GM21423 (cell line): ENCODE measurements around the gene ANKRD65.
"Not testable (repeated sequence)": the region's sequence is repeated elsewhere in the genome, so short reads cannot be mapped to it uniquely, and the experiment has no call there.

Experiments used
- ATAC-seq: cut with Tn5 transposase; IDR thresholded peaks from one replicate; pipeline ENCODE4 v1.9.1; 2021; ENCODE audit warnings: mild to moderate bottlenecking, moderate library complexity; ENCODE audit not compliant: unreplicated experiment

The ANKRD65 gene

DNA sequence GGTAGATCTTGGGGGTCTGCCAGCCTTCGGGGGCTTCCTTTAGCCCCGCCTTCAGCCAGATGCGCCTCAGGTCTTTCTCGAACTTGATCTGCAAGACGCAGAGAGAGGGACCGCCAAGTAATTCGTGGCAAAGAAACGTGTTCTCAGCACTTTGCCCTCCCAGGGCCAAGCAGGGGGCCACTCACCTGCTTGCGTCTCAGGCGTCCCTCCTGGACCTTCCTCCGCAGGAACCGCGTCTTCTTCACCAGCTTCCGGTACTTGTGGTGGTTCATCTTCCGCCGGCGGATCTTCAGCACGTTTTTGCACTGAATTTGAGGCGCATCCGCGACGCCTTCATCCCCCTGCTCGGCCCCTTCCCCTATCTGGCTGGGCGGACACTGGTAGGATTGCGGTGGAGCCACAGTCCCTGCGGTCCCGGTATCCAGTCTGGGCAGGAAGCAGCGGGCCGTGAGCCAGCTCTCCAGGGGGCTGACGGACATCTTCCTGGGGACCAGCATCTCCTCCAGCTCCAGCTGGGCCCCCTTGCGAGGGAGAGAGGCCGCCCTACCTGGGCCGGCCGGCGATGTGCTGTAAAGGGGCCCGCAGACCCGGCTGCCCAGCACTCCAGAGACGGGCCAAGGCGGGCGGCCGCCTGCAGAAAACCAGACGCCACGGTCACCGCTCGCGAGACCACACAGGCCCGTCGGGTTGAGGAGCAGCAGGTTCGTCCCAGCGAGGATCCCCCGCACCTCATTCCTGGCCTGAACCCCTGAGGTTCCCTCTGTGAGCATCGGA is 47.1 kb downstream of the ANKRD65 start:
- ATAC-seq, result no peak

GRCh38 chr1:1373051-1373814 is 47.8 kb downstream of the ANKRD65 start:
- ATAC-seq, result no peak

GRCh38 chr1:1371746-1372711 is 49.0 kb downstream of the ANKRD65 start:
- ATAC-seq, result no peak

DNA sequence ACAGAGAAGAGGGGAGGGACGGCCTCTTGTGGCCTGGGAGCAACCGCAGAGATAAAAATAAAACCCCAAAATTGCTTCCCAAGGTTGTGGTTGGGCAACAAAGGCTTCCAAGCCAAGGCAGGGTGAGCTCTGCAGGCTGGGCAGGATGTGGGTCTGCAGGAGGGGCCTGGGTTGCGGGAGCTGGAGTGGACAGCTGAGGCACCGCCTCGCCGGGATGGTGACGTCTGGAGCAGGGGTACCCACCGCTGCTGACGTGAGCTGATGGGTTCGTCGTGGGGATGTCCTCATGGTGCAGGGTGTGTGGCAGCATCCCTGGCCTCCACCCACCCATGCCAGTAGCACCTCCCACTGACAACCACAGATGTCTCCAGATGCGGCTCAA is 49.7 kb downstream of the ANKRD65 start:
- ATAC-seq, result no peak

GRCh38 chr1:1370771-1371300 is 50.2 kb downstream of the ANKRD65 start:
- no peak for ATAC-seq

DNA sequence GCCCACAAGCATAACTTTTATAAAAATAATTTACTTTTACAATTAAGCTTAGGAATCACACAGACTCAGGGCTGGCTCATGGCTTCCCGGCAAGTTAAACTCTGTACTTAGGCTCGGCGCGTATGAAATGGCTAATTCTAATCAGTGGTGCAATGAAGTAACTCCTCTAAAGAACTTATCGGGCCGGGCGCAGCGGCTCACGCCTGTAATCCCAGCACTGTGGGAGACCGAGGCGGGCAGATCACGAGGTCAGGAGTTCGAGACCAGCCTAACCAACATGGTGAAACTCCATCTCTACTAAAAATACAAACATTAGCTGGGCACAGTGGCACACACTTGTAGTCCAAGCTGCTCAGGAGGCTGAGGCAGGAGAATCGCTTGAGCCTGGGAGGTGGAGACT is 51.0 kb downstream of the ANKRD65 start:
- not testable (repeated sequence) for ATAC-seq
